Measurements from ENCODE around the gene ZNF575.

GRCh38 chr19:43554317-43554895, 21.4 kb downstream of the ZNF575 start:
- TF ChIP-seq CTCF (IDR thresholded peaks at IDR 0.05) (no peak), POLR2A (IDR thresholded peaks at IDR 0.05; ENCODE audit: low read depth) (no peak), POLR2AphosphoS5 (IDR thresholded peaks at IDR 0.05) (no peak), EP300 (IDR thresholded peaks at IDR 0.05) (no peak)
